ENCODE data around the gene CT45A2.
"Not testable (repeated sequence)": the region's sequence is repeated elsewhere in the genome, so short reads cannot be mapped to it uniquely, and the experiment has no call there.

CT45A2 gene, protein sequence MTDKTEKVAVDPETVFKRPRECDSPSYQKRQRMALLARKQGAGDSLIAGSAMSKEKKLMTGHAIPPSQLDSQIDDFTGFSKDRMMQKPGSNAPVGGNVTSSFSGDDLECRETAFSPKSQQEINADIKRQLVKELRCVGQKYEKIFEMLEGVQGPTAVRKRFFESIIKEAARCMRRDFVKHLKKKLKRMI

DNA sequence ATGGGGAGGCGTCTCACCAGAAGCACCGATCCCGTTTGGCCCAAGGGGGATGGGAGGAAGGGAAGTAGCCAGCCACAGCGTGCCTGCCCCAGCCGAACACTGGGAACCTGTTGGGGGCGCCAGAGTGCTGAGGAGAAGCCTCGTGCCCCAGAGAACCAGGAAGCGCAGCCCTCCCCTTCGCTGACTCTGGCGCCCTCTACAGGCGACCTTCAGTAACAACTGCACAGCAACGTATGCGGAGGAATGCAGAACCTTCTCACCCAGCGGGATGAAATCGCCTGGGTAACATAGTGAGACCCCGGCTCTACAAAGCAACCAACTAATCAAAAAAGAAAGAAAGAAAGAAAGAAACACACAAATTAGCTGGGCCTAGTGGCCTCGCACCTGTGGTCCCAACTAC lies at the start of gene CT45A2:
CT45A2 (minus strand) TSS at position 101 of the 400 bp plus-strand sequence. CDS start 3,747 bp downstream, outside the sequence.
- not testable (repeated sequence) for DNase-seq

DNA sequence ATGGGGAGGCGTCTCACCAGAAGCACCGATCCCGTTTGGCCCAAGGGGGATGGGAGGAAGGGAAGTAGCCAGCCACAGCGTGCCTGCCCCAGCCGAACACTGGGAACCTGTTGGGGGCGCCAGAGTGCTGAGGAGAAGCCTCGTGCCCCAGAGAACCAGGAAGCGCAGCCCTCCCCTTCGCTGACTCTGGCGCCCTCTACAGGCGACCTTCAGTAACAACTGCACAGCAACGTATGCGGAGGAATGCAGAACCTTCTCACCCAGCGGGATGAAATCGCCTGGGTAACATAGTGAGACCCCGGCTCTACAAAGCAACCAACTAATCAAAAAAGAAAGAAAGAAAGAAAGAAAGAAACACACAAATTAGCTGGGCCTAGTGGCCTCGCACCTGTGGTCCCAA lies 34.6 kb upstream of the CT45A2 start, which contains the start of gene CT45A8:
CT45A8 (minus strand) TSS at position 101 of the 400 bp plus-strand sequence. CDS start 3,755 bp downstream, outside the sequence.
- DNase-seq: not testable (repeated sequence)

DNA sequence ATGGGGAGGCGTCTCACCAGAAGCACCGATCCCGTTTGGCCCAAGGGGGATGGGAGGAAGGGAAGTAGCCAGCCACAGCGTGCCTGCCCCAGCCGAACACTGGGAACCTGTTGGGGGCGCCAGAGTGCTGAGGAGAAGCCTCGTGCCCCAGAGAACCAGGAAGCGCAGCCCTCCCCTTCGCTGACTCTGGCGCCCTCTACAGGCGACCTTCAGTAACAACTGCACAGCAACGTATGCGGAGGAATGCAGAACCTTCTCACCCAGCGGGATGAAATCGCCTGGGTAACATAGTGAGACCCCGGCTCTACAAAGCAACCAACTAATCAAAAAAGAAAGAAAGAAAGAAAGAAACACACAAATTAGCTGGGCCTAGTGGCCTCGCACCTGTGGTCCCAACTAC lies 17.4 kb upstream of the CT45A2 start, which contains the start of gene CT45A7:
CT45A7 (minus strand) TSS at position 101 of the 400 bp plus-strand sequence. CDS start 3,747 bp downstream, outside the sequence.
- DNase-seq: not testable (repeated sequence)

GRCh38 chrX:135802687-135803086 lies 17.1 kb downstream of the CT45A2 start, which contains the start of gene CT45A6:
Gene CT45A6, minus strand, starts transcription at chrX:135802787. Its CDS starts 3,794 bp downstream, at chrX:135798993.
- not testable (repeated sequence) for DNase-seq

DNA sequence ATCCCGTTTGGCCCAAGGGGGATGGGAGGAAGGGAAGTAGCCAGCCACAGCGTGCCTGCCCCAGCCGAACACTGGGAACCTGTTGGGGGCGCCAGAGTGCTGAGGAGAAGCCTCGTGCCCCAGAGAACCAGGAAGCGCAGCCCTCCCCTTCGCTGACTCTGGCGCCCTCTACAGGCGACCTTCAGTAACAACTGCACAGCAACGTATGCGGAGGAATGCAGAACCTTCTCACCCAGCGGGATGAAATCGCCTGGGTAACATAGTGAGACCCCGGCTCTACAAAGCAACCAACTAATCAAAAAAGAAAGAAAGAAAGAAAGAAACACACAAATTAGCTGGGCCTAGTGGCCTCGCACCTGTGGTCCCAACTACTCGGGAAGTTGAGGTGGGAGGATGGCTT lies 34.4 kb downstream of the CT45A2 start, which contains the start of gene CT45A5:
CT45A5 (minus strand) TSS at position 101 of the 400 bp plus-strand sequence. CDS start 3,774 bp downstream, outside the sequence.
- not testable (repeated sequence) for DNase-seq

GRCh38 chrX:135768091-135768490 lies 51.7 kb downstream of the CT45A2 start, which contains the start of gene CT45A3:
Gene CT45A3, minus strand, starts transcription at chrX:135768191. Its CDS starts 3,747 bp downstream, at chrX:135764444.
- not testable (repeated sequence) for DNase-seq
